Spleen (tissue), 11 donors: ENCODE results near the gene OPCML. TPM values are rescaled to one million over a fixed set of nuclear protein-coding genes. Genes with fewer than 3 reads are reported as not detected.

Experiments used
- DNase-seq: peaks from one replicate; pipeline ENCODE4 v3.0.0-alpha.2; 2020
- H3K27ac ChIP-seq, 8 donors: fragments of 200-600 bp; sonication (generic) in 7 of 8; 1 replicate in 4 of 8; 2 replicates in 4 of 8; pipeline versions ENCODE4 v1.5.0 to v1.8.0; 2016 to 2021; ENCODE audit warnings: inconsistent platforms in 4 of 8, mild to moderate bottlenecking in 4 of 8, moderate library complexity in 1 of 8
- H3K27me3 ChIP-seq, 7 donors: fragments of 200-600 bp; sonication (generic) in 6 of 7; replicated peaks in 1 of 7; 1 replicate in 4 of 7; 2 replicates in 3 of 7; pipeline versions ENCODE4 v1.5.0 to v1.8.0; 2016 to 2021; ENCODE audit warnings: inconsistent platforms in 3 of 7, mild to moderate bottlenecking in 1 of 7
- H3K36me3 ChIP-seq, 6 donors: fragments of 200-600 bp; sonication (generic) in 5 of 6; 1 replicate in 4 of 6; 2 replicates in 2 of 6; pipeline versions ENCODE4 v1.5.0 to v1.8.0; 2016 to 2021; ENCODE audit warnings: inconsistent platforms in 2 of 6
- H3K4me1 ChIP-seq, 6 donors: fragments of 200-600 bp; sonication (generic) in 5 of 6; 1 replicate in 3 of 6; 2 replicates in 3 of 6; pipeline versions ENCODE4 v1.5.0 to v1.8.0; 2016 to 2021; ENCODE audit warnings: inconsistent platforms in 3 of 6
- H3K4me3 ChIP-seq, 8 donors: fragments of 200-600 bp; sonication (generic) in 7 of 8; 1 replicate in 4 of 8; 2 replicates in 4 of 8; pipeline versions ENCODE4 v1.5.0 to v1.8.0; 2016 to 2021; ENCODE audit warnings: inconsistent platforms in 4 of 8, mild to moderate bottlenecking in 4 of 8, moderate library complexity in 2 of 8
- H3K9me3 ChIP-seq, 8 donors: fragments of 200-600 bp; sonication (generic) in 7 of 8; 1 replicate in 4 of 8; 2 replicates in 4 of 8; pipeline versions ENCODE4 v1.5.0 to v1.8.0; 2016 to 2021; ENCODE audit warnings: inconsistent platforms in 4 of 8
- POLR2A ChIP-seq, 3 donors: fragments of 450-650 bp; IDR thresholded peaks; one replicate each; pipeline ENCODE4 v1.5.1; 2017; ENCODE audit warnings: antibody characterized with exemption in 3 of 3, mild to moderate bottlenecking in 1 of 3
- POLR2AphosphoS5 ChIP-seq, 3 donors: sonication (generic); formaldehyde crosslinking; IDR thresholded peaks; one replicate each; pipeline ENCODE4 v1.5.1; 2017; ENCODE audit warnings: antibody characterized with exemption in 3 of 3
- WGBS, 5 donors: extraction: QIAGEN DNeasy Blood & Tissue Kit in 3 of 5; methylation state at CpG; one replicate each; pipeline versions ENCODE4 v1.1.5 to v1.1.7; 2013 to 2018; 5-methylcytosine and 5-hydroxymethylcytosine counted together
- intact Hi-C: fragments of 100-400 bp; cut with DNase I; formaldehyde crosslinking; loops from one replicate; pipeline ENCODE4 v1.15.0; 2023; ENCODE audit warnings: low total_unique reads
- polyA plus RNA-seq, 3 donors: library from polyadenylated mRNA; stranded (reverse); fragments of 200-250 nt; gene quantifications; one replicate each; pipeline ENCODE4 v1.2.1, GENCODE V29; 2013
- total RNA-seq, 7 donors: library from RNA; depleted of rRNA in 3 of 7; stranded (reverse); fragments of >200 nt in 3 of 7; fragmentation: NEBNext Ultra II Directional in 4 of 7; extraction: Animal tissue kit (Norgen Biotek cat#: 25700) in 4 of 7; gene quantifications; one replicate each; pipeline versions ENCODE4 v1.1.0 to v1.2.1, GENCODE V29; 2016 to 2021
- TF ChIP-seq, protein P1 (sequence below), 11 experiments: fragments of 200-600 bp in 7 of 11; fragments of 450-650 bp in 4 of 11; sonication (generic) in 4 of 11; IDR thresholded peaks in 8 of 11; conservative IDR thresholded peaks in 3 of 11; 1 replicate in 7 of 11; 2 replicates in 4 of 11; pipeline versions ENCODE4 v1.4.0 to v1.8.0; 2016 to 2021; ENCODE audit warnings: antibody characterized with exemption in 11 of 11, inconsistent platforms in 4 of 11, mild to moderate bottlenecking in 1 of 11
- donor health status: healthy with polysubstance abuse.
- donor health status: DM: no; HTN: no; CAD: no; lungs with moderate emphysema.
- donor health status: DM: no; HTN: no; CAD: no.
- donor health status: Bipolar disorder and iron deficiency.
- donor health status: healthy.
- donor health status: DM: no; HTN: no; CAD: no.
- donor health status: DM: yes; HTN: yes; CAD: no.

Gene OPCML
- total and polyA plus RNA-seq, 10 donors = 0.09 to 10.7 (median 3.1) TPM

DNA sequence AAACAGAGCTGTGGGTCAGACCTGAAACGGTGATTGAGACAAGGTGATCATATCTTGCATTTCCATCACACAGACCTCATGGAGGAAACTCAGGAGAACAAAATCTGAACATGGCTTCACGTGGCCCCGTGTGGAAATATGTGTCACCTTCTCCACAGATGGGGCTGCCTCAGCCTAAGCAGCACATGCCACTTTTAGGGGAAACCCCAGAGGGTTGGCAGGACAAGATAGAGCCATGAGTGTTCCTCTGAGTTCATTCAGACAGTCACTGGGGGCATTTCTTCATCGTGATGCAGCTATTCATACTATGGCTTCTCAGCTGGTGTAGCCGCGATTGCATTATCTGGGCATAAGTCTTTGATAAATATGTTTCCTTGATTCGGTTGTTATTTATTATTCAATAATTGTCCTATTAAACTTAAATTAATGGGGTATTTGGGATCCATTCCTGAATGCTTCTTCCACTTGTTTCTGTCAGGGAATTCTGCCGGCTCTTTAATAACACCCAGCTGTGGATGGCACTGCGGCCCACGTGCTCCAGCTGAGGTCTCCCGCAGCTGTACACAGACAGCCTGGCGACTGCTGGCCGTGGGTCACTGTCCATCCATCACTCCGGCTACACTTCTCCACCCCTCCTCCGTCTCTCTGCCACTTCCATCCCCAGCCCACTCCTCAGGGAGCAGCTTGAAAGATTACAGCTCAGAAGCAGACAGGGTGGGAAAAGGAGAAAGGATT, 485.1 kb downstream of the OPCML start:
- 54 to 58% (median 57%) methylated on average over 15 of the region's 15 CpGs for WGBS, 5 donors
- Histone ChIP-seq H3K4me3 (no peak overlapping the region), H3K4me1 (no peaks in the 10 kb centered on the region), H3K9me3 (no peaks in the 10 kb centered on the region), H3K27me3 (peaks cover 0 to 47% (median 0%) of the 10 kb centered on the region in 7 donors), H3K36me3 (no peaks in the 10 kb centered on the region), H3K27ac (no peak overlapping the region)
- intact Hi-C loops = no loop called here
- TF ChIP-seq POLR2A (IDR thresholded peaks at IDR 0.05) = no peak
- TF ChIP-seq POLR2AphosphoS5 (IDR thresholded peaks at IDR 0.05) = no peak
- TF ChIP-seq, protein P1, sequence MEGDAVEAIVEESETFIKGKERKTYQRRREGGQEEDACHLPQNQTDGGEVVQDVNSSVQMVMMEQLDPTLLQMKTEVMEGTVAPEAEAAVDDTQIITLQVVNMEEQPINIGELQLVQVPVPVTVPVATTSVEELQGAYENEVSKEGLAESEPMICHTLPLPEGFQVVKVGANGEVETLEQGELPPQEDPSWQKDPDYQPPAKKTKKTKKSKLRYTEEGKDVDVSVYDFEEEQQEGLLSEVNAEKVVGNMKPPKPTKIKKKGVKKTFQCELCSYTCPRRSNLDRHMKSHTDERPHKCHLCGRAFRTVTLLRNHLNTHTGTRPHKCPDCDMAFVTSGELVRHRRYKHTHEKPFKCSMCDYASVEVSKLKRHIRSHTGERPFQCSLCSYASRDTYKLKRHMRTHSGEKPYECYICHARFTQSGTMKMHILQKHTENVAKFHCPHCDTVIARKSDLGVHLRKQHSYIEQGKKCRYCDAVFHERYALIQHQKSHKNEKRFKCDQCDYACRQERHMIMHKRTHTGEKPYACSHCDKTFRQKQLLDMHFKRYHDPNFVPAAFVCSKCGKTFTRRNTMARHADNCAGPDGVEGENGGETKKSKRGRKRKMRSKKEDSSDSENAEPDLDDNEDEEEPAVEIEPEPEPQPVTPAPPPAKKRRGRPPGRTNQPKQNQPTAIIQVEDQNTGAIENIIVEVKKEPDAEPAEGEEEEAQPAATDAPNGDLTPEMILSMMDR (IDR thresholded peaks at IDR 0.05 in 8 of 11, conservative IDR thresholded peaks at IDR 0.05 in 3 of 11) = no peak
- no peak for DNase-seq

DNA sequence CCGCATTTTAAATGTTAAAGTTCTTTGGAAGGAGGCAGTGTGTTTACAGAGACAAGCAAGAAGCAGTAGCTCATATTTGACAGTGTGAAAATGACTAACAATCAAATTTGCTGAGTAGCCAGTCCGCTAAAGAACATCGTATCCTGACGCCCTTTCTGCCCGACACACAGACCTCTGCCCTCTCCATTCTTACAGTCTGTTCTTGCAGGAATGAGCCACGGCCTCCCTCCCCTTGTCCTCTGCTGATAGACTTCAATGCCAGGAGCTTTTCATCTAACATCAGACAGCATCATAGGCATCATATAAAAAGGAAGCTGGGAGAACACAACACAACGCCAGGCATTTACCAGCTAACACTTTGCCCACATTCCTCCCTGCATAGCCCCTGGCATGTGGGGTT, 486.0 kb downstream of the OPCML start:
- Histone ChIP-seq H3K4me1 (no peaks in the 10 kb centered on the region), H3K36me3 (no peaks in the 10 kb centered on the region), H3K9me3 (no peaks in the 10 kb centered on the region), H3K4me3 (no peak overlapping the region), H3K27ac (no peak overlapping the region), H3K27me3 (peaks cover 0 to 50% (median 0%) of the 10 kb centered on the region in 7 donors)
- intact Hi-C loops = no loop called here
- 58 to 68% (median 61%) methylated on average over 7 of the region's 7 CpGs for WGBS, 5 donors
- DNase-seq = no peak
- no peak for TF ChIP-seq POLR2AphosphoS5 (IDR thresholded peaks at IDR 0.05)
- TF ChIP-seq, protein P1 (IDR thresholded peaks at IDR 0.05 in 8 of 11, conservative IDR thresholded peaks at IDR 0.05 in 3 of 11) = no peak
- no peak for TF ChIP-seq POLR2A (IDR thresholded peaks at IDR 0.05)

DNA sequence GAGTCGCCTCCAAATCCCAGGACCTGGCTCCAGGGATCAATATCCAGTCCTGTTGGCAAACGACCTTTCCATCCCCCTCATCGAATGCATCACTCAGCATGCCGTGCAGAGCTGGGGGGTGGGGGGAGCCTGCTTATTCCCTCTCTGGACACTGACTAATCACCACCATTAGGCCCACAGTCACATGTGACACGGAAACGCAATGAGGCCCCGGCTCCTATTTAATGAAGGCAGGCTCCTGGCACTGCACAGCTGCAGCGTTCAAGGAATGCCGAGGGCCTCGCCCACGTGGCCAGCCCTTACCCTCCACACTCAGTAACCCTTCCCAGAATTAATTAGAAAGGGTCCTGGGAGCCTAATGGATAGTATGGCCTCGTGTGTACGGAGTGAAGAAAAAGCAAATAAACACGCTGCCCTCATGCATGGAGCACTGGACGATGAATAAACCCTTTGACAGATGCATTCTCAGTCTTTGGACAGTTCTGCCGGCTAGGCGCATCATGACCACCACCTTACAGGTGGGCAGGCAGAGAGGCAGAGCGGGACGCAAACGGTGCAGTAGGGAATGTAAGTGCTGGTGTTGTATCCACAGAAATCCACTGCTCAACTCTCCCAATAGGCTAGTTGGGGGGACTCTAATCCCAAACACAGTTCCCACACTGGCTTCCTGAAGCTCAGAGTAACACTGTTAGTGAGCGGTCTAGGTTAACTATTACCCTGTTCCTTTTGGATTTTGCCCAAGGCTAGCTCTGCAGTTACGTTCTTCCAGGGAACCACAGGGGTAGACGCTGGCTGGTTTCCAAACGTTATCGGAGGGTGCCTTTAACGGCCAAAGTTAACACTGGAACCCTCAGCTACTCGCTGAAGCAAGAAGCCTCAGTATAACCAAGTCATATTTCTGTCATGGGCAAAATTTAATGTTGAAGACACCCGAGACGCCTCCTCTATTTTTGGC, 490.1 kb downstream of the OPCML start:
- H3K36me3 ChIP-seq = no peaks in the 10 kb centered on the region
- TF ChIP-seq POLR2AphosphoS5 (IDR thresholded peaks at IDR 0.05) (no peak), POLR2A (IDR thresholded peaks at IDR 0.05) (no peak)
- TF ChIP-seq, protein P1 (IDR thresholded peaks at IDR 0.05 in 8 of 11, conservative IDR thresholded peaks at IDR 0.05 in 3 of 11) = no peak
- intact Hi-C loops = no loop called here
- H3K27me3 ChIP-seq = peaks cover 0 to 46% (median 0%) of the 10 kb centered on the region in 7 donors
- no peaks in the 10 kb centered on the region for H3K4me1 ChIP-seq
- H3K27ac ChIP-seq = no peak overlapping the region
- H3K4me3 ChIP-seq = no peak overlapping the region
- H3K9me3 ChIP-seq = no peaks in the 10 kb centered on the region
- WGBS, 5 donors = 68 to 81% (median 75%) methylated on average over 28 to 29 of the region's 29 CpGs
- no peak for DNase-seq

DNA sequence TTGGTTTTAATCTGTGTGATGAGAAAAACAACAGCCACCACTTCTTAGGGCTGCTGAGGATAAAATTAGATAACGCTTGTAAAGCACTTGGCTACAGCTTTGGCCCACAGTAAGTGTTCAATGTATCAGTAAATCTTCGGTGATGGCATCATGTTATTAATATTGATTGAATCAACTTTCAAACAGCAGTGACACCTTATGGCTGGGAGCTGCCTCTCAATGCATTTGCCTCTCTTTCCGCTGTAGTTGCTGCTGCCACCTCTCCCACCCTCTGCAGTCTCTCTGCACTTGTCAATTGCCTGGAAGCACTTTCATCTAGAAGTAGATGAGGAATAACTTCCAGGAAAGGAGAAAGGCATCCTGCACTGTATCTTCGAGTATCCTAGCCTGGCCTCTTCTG, 491.1 kb downstream of the OPCML start:
- Histone ChIP-seq H3K4me3 (no peak overlapping the region), H3K27me3 (peaks cover 0 to 37% (median 0%) of the 10 kb centered on the region in 7 donors), H3K9me3 (no peaks in the 10 kb centered on the region), H3K36me3 (no peaks in the 10 kb centered on the region), H3K27ac (no peak overlapping the region), H3K4me1 (no peaks in the 10 kb centered on the region)
- intact Hi-C loops = no loop called here
- TF ChIP-seq POLR2A (IDR thresholded peaks at IDR 0.05) = no peak
- TF ChIP-seq, protein P1 (IDR thresholded peaks at IDR 0.05 in 8 of 11, conservative IDR thresholded peaks at IDR 0.05 in 3 of 11) = no peak
- no peak for TF ChIP-seq POLR2AphosphoS5 (IDR thresholded peaks at IDR 0.05)
- DNase-seq = no peak
- 60 to 76% (median 64%) methylated on average over 4 of the region's 4 CpGs for WGBS, 5 donors
